HCT116 (cell line): ENCODE measurements around the gene COBL.

ENCODE experiments used
- ATF3 ChIP-seq: IDR thresholded peaks from 2 replicates; pipeline ENCODE4 v1.6.1; 2012
- CTCF ChIP-seq, 3 experiments: fragments of 200-600 bp in 1 of 3; sonication (generic) in 1 of 3; IDR thresholded peaks in 2 of 3; conservative IDR thresholded peaks in 1 of 3; 2 replicates each; pipeline ENCODE4 v1.5.1; 2012 to 2017; ENCODE audit warnings: low read depth in 2 of 3, low read length in 2 of 3, antibody characterized with exemption in 1 of 3, borderline replicate concordance in 1 of 3, control low read depth in 1 of 3, mild to moderate bottlenecking in 1 of 3, mixed read lengths in 1 of 3, mixed run types in 1 of 3, moderate library complexity in 1 of 3; ENCODE audit not compliant: insufficient read depth in 1 of 3
- ELF1 ChIP-seq: IDR thresholded peaks from 2 replicates; pipeline ENCODE4 v1.6.1; 2012; ENCODE audit warnings: low read depth, borderline replicate concordance
- POLR2A ChIP-seq: IDR thresholded peaks from 2 replicates; pipeline ENCODE4 v1.7.0; 2011; ENCODE audit warnings: borderline replicate concordance; ENCODE audit not compliant: insufficient read depth, insufficient read length; ENCODE audit errors: extremely low read depth

GRCh38 chr7:50973814-50974213, 342.8 kb downstream of the COBL start:
- no peak for TF ChIP-seq CTCF (IDR thresholded peaks at IDR 0.05 in 2 of 3, conservative IDR thresholded peaks at IDR 0.05 in 1 of 3; ENCODE audit: borderline replicate concordance in 1 of 3, insufficient read depth in 1 of 3, low read depth in 2 of 3, low read length in 2 of 3)
- no peak for TF ChIP-seq POLR2A
- TF ChIP-seq ATF3 = no peak
- no peak for TF ChIP-seq ELF1
